Fibroblast of lung (primary cell): ENCODE results near the gene ADNP.

Experiments
- EZH2 ChIP-seq: IDR thresholded peaks from 2 replicates; pipeline ENCODE4 v1.5.1; 2012; ENCODE audit warnings: low read length, control low read depth, mild to moderate bottlenecking; ENCODE audit errors: missing control alignments
- TF ChIP-seq, protein P1 (sequence below), 2 donors: IDR thresholded peaks in 1 of 2; conservative IDR thresholded peaks in 1 of 2; 1 replicate in 1 of 2; 2 replicates in 1 of 2; pipeline ENCODE4 v1.5.1; 2011 to 2012; ENCODE audit warnings: low read length in 2 of 2, control low read depth in 1 of 2, inconsistent platforms in 1 of 2, low read depth in 1 of 2, mild to moderate bottlenecking in 1 of 2

DNA sequence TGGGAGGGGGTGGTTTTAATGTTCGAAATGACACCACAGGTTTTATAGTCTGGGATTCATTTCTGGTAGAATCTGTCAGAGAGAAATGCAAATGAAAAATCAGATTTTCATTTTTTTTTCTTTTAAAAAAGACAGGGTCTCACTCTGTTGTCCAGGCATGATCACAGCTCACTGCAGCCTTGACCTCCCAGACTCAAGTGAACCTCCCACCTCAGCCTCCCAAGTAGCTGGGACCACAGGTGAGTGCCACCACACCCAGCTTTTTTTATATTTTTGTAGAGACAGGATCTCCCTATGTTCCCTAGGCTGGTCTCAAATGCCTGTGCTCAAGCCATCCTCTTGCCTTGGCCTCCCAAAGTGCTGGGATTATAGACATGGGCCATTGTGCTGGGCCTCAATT, 2.4 kb upstream of the ADNP start:
- no peak for TF ChIP-seq EZH2
- TF ChIP-seq, protein P1, sequence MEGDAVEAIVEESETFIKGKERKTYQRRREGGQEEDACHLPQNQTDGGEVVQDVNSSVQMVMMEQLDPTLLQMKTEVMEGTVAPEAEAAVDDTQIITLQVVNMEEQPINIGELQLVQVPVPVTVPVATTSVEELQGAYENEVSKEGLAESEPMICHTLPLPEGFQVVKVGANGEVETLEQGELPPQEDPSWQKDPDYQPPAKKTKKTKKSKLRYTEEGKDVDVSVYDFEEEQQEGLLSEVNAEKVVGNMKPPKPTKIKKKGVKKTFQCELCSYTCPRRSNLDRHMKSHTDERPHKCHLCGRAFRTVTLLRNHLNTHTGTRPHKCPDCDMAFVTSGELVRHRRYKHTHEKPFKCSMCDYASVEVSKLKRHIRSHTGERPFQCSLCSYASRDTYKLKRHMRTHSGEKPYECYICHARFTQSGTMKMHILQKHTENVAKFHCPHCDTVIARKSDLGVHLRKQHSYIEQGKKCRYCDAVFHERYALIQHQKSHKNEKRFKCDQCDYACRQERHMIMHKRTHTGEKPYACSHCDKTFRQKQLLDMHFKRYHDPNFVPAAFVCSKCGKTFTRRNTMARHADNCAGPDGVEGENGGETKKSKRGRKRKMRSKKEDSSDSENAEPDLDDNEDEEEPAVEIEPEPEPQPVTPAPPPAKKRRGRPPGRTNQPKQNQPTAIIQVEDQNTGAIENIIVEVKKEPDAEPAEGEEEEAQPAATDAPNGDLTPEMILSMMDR (conservative IDR thresholded peaks at IDR 0.05 in 1 of 2, IDR thresholded peaks at IDR 0.05 in 1 of 2; ENCODE audit: low read depth in 1 of 2, low read length in 2 of 2), result no peak
